OCI-LY7 (cell line): ENCODE results near the gene TBX2. TPM values are rescaled to one million over a fixed set of nuclear protein-coding genes. Genes with fewer than 3 reads are reported as not detected.
A peak's percentile ranks its signal among the peaks of the same experiment; 100 is the strongest.

ENCODE experiments used
- BruUV-seq: library from RNA; stranded (reverse); fragments of 400-500 nt; replicated peaks from 2 replicates; lab custom pipeline; 2021; lab: Mats Ljungman, UMichigan
- CTCF ChIA-PET: fragments of 300-600 bp; sonication (Branson Sonifier 250); formaldehyde crosslinking; loops from one replicate; lab custom pipeline; 2022; ENCODE audit warnings: antibody characterized with exemption; ENCODE audit not compliant: unreplicated experiment; lab: Charles Lee
- POLR2A ChIA-PET: fragments of 300-600 bp; sonication (Branson Sonifier 250); formaldehyde crosslinking; loops from one replicate; lab custom pipeline; 2022; ENCODE audit warnings: antibody characterized with exemption; lab: Charles Lee
- DNase-seq: peaks from one replicate; pipeline ENCODE4 v3.0.0-alpha.2; 2015; ENCODE audit warnings: low spot score
- H2AFZ ChIP-seq: fragments of 200-600 bp; sonication (generic), shearing (Covaris generic); 2 replicates; pipeline ENCODE4 v1.6.1; 2014; ENCODE audit warnings: mild to moderate bottlenecking, antibody characterized with exemption, low read length, moderate library complexity
- H3K27ac ChIP-seq: fragments of 200-600 bp; sonication (generic); 2 replicates; pipeline ENCODE4 v1.5.1; 2014; ENCODE audit warnings: mixed run types, low read depth, mild to moderate bottlenecking, moderate library complexity, low read length, inconsistent platforms; ENCODE audit not compliant: poor library complexity, severe bottlenecking
- H3K36me3 ChIP-seq: fragments of 200-600 bp; sonication (generic); 2 replicates; pipeline ENCODE4 v1.6.1; 2014; ENCODE audit warnings: mild to moderate bottlenecking, antibody characterized with exemption, low read length, moderate library complexity, mixed read lengths; ENCODE audit not compliant: insufficient read depth
- H3K4me1 ChIP-seq: fragments of 200-600 bp; sonication (generic); 2 replicates; pipeline ENCODE4 v1.5.1; 2014; ENCODE audit warnings: mild to moderate bottlenecking, low read length; ENCODE audit not compliant: insufficient read depth, poor library complexity, severe bottlenecking
- H3K4me2 ChIP-seq: fragments of 200-600 bp; sonication (generic); 2 replicates; pipeline ENCODE4 v1.6.1; 2014; ENCODE audit warnings: mild to moderate bottlenecking, low read length
- H3K4me3 ChIP-seq: fragments of 200-600 bp; sonication (generic); 2 replicates; pipeline ENCODE4 v1.5.1; 2014; ENCODE audit warnings: mild to moderate bottlenecking, low read depth, low read length; ENCODE audit not compliant: poor library complexity, severe bottlenecking
- H3K79me2 ChIP-seq: fragments of 200-600 bp; sonication (generic); 2 replicates; pipeline ENCODE4 v1.6.1; 2016; ENCODE audit warnings: low read depth, mild to moderate bottlenecking, low read length, moderate library complexity, mixed read lengths; ENCODE audit not compliant: insufficient read depth
- H3K9me2 ChIP-seq: fragments of 200-600 bp; sonication (generic); 2 replicates; pipeline ENCODE4 v1.6.1; 2016; ENCODE audit warnings: mild to moderate bottlenecking, low read length, mixed read lengths; ENCODE audit not compliant: insufficient read depth
- H3K9me3 ChIP-seq: fragments of 200-600 bp; sonication (generic); 2 replicates; pipeline ENCODE4 v1.6.1; 2014; ENCODE audit warnings: mild to moderate bottlenecking, mixed run types, low read length, mixed read lengths
- H4K20me1 ChIP-seq: fragments of 200-600 bp; sonication (generic); 2 replicates; pipeline ENCODE4 v1.6.1; 2014; ENCODE audit warnings: mild to moderate bottlenecking, antibody characterized with exemption, low read length, moderate library complexity, mixed read lengths; ENCODE audit not compliant: insufficient read depth
- CTCF ChIP-seq: fragments of 200-600 bp; sonication (generic); conservative IDR thresholded peaks from 2 replicates; pipeline ENCODE4 v1.5.1; 2014; ENCODE audit warnings: mild to moderate bottlenecking, antibody characterized with exemption, low read length, moderate library complexity, mixed read lengths
- EZH2phosphoT487 ChIP-seq: fragments of 200-600 bp; sonication (generic); IDR thresholded peaks from 2 replicates; pipeline ENCODE4 v1.6.1; 2018; ENCODE audit warnings: low read depth, borderline replicate concordance, mild to moderate bottlenecking, mixed run types, antibody characterized with exemption, low read length, moderate library complexity, mixed read lengths
- intact Hi-C: fragments of 100-400 bp; cut with micrococcal nuclease; formaldehyde crosslinking; loops from one replicate; pipeline ENCODE4 v1.10.0; 2022; ENCODE audit not compliant: unreplicated experiment
- total RNA-seq, 2 experiments: library from RNA; depleted of rRNA in 1 of 2; stranded (reverse); fragments of >200 nt in 1 of 2; shearing (Covaris generic) in 1 of 2; gene quantifications; 2 replicates each; pipeline ENCODE4 v1.2.3, GENCODE V29; 2014 to 2022

TBX2 gene
- total RNA-seq, 2 experiments from 2014 or later, result not detected

GRCh38 chr17:61457226-61457983 lies 57.8 kb downstream of the TBX2 start:
- Histone ChIP-seq H3K79me2 (no peaks in the 10 kb centered on the region), H2AFZ (no peak overlapping the region), H3K36me3 (no peaks in the 10 kb centered on the region), H3K4me1 (peaks cover 13% of the 10 kb centered on the region), H4K20me1 (no peaks in the 10 kb centered on the region), H3K4me2 (no peak overlapping the region), H3K4me3 (no peak overlapping the region), H3K9me3 (no peaks in the 10 kb centered on the region), H3K27ac (no peak overlapping the region), H3K9me2 (no peaks in the 10 kb centered on the region)
- POLR2A ChIA-PET, result no interaction called here
- no TSS peak for BruUV-seq
- TF ChIP-seq EZH2phosphoT487 (no peak), CTCF (no peak)
- intact Hi-C loops, result no loop called here
- CTCF ChIA-PET, result no interaction called here
- DNase-seq, result no peak

- CTCF ChIA-PET, result no interaction called here
- POLR2A ChIA-PET, result interaction anchor here (1.0 kb wide), 1 partner anchor 10 kb away, joined by 3 read pairs; no protein-coding TSS in a partner anchor
- peaks cover 13% of the 10 kb centered on the region for H3K4me1 ChIP-seq
- H2AFZ ChIP-seq, result peak overlapping the region; percentile 42; the same call in 1 of the 2 replicates
- no peaks in the 10 kb centered on the region for H4K20me1 ChIP-seq
- no peak overlapping the region for H3K4me2 ChIP-seq
- no peak overlapping the region for H3K4me3 ChIP-seq
- H3K27ac ChIP-seq, result no peak overlapping the region
- no peaks in the 10 kb centered on the region for H3K79me2 ChIP-seq
- no peak for DNase-seq
- no peaks in the 10 kb centered on the region for H3K9me2 ChIP-seq
- TF ChIP-seq EZH2phosphoT487, result no peak
- TF ChIP-seq CTCF, result no peak
- no peaks in the 10 kb centered on the region for H3K9me3 ChIP-seq
- BruUV-seq, result no TSS peak
- intact Hi-C loops, result no loop called here
- no peaks in the 10 kb centered on the region for H3K36me3 ChIP-seq
Measured at GRCh38 chr17:61458000-61458399, 58.4 kb downstream of the TBX2 start.
